B cell (primary cell): ENCODE data around the gene SSR1.
"Not testable (repeated sequence)": the region's sequence is repeated elsewhere in the genome, so short reads cannot be mapped to it uniquely, and the experiment has no call there.

Experiments used
- EZH2 ChIP-seq: IDR thresholded peaks from 2 replicates; pipeline ENCODE4 v1.6.1; 2012; ENCODE audit warnings: borderline replicate concordance, low read depth, mild to moderate bottlenecking, moderate library complexity, low read length; ENCODE audit not compliant: insufficient read depth, poor library complexity, severe bottlenecking
- TF ChIP-seq, protein P1 (sequence below): fragments of 200-600 bp; IDR thresholded peaks from one replicate; pipeline ENCODE4 v1.8.0; 2022; ENCODE audit warnings: antibody characterized with exemption, mild to moderate bottlenecking

DNA sequence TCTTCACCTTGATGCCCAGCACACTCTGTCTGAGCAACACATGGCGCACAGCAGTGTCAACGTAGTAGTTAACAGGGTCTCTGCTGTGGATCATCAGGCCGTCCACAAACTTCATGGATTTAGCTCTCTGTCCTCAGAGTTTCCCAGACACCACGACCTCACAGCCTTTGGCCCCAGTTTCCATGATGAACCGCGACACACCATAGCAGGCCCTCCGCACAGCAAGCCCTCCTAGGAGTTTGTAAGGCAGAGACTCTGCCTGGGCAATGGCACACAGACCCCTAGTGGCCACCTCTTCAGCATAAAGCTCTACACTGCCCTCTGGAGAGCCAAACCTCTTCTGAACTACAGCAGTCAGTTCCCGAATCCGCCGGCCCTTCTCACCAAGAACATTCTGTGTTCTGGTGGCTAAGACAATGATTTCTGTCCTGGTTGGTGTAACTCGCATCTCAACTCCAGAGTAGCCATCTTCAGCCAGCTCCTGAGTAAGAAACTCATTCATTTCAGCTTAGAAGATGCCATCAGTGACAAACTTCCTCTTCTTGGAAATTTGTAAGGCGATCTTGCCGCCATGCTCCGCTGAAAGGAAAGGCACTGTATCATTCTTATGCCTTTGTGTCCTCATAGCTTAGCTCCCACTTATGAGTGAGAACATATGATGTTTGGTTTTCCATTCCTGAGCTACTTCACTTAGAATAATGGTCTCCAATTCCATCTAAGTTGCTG is 26.2 kb upstream of the SSR1 start:
- TF ChIP-seq, protein P1, sequence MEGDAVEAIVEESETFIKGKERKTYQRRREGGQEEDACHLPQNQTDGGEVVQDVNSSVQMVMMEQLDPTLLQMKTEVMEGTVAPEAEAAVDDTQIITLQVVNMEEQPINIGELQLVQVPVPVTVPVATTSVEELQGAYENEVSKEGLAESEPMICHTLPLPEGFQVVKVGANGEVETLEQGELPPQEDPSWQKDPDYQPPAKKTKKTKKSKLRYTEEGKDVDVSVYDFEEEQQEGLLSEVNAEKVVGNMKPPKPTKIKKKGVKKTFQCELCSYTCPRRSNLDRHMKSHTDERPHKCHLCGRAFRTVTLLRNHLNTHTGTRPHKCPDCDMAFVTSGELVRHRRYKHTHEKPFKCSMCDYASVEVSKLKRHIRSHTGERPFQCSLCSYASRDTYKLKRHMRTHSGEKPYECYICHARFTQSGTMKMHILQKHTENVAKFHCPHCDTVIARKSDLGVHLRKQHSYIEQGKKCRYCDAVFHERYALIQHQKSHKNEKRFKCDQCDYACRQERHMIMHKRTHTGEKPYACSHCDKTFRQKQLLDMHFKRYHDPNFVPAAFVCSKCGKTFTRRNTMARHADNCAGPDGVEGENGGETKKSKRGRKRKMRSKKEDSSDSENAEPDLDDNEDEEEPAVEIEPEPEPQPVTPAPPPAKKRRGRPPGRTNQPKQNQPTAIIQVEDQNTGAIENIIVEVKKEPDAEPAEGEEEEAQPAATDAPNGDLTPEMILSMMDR, result not testable (repeated sequence)
- TF ChIP-seq EZH2, result not testable (repeated sequence)
